OCI-LY1 (cell line): ENCODE data around the gene LRRFIP2.

Experiments used
- CTCF ChIP-seq: fragments of 200-600 bp; sonication (generic), shearing (Covaris generic); IDR thresholded peaks from 2 replicates; pipeline ENCODE4 v1.5.1; 2017; ENCODE audit warnings: mild to moderate bottlenecking, antibody characterized with exemption, low read length, moderate library complexity, mixed read lengths
- EZH2 ChIP-seq: fragments of 200-600 bp; sonication (generic), shearing (Covaris generic); IDR thresholded peaks from 2 replicates; pipeline ENCODE4 v1.8.0; 2017; ENCODE audit warnings: borderline replicate concordance, mixed run types, mild to moderate bottlenecking, antibody characterized with exemption, low read length, moderate library complexity, mixed read lengths

GRCh38 chr3:37129871-37130270, 44.5 kb downstream of the LRRFIP2 start:
- no peak for TF ChIP-seq CTCF
- TF ChIP-seq EZH2, result no peak
